ENCODE measurements around the gene OR51A2. TPM values are rescaled to one million over a fixed set of nuclear protein-coding genes. Genes with fewer than 3 reads are reported as not detected.
"Not testable (repeated sequence)": the region's sequence is repeated elsewhere in the genome, so short reads cannot be mapped to it uniquely, and the experiment has no call there.

The OR51A2 gene
- not detected in 2 replicates for total RNA-seq (2013; cell fraction: nucleolus; rRNA removed)
- not detected in 2 replicates for total RNA-seq (2014; rRNA removed)
- not detected in 2 replicates for total RNA-seq (2014; rRNA removed; fragmentation: Illumina TruSeq; extraction: Trizol)
- total RNA-seq (2021) = not detected in 2 replicates
- polyA plus RNA-seq (2011; ENCODE audit: low read depth) = not detected
- polyA plus RNA-seq (2011; rRNA removed) = not detected in 2 replicates
- polyA plus RNA-seq (2011; cell fraction: cytosol; rRNA removed) = not detected in 2 replicates
- not detected in 2 replicates for polyA plus RNA-seq (2011; cell fraction: nucleus; rRNA removed)
- polyA plus RNA-seq (2012) = not detected in 2 replicates
- not detected in 2 replicates for polyA plus RNA-seq (2014; fragmentation: Illumina TruSeq; extraction: Trizol)
- polyA plus RNA-seq (2014; fragmentation: Nextera tagmentation; extraction: Ambion mirVana) = not detected
- not detected in 2 replicates for polyA plus RNA-seq (2014; rRNA removed)
- polyA plus RNA-seq (2016; fragmentation: Nextera tagmentation; extraction: Ambion mirVana) = not detected
- not detected in 2 replicates for polyA minus RNA-seq (2011; rRNA and poly(A)+ RNA removed)
- not detected in 2 replicates for polyA minus RNA-seq (2011; cell fraction: cytosol; rRNA and poly(A)+ RNA removed)
- polyA minus RNA-seq (2011; cell fraction: nucleus; rRNA and poly(A)+ RNA removed) = not detected in 2 replicates
- Bru-seq, nascent RNA = not detected
- BruChase-seq, experiment 1, labeled RNA remaining after a 6-hour chase = not detected
- not detected for BruChase-seq, experiment 2, labeled RNA remaining after a 2-hour chase
- long read RNA-seq, experiment 1 = 0 reads
- long read RNA-seq, experiment 2 = 0 reads

- RAD21 ChIA-PET (ENCODE audit: unreplicated experiment); H3K9me3 ChIP-seq (replicated peaks; ENCODE audit: control insufficient read depth, insufficient read depth, low read length): not testable (repeated sequence)
These were observed at the start of gene OR51A2 for GRCh38 chr11:4955613-4956012. Gene OR51A2 (minus strand): TSS chr11:4955713. CDS start chr11:4955713, 0 bp downstream.

GRCh38 chr11:5004424-5005274, 49.1 kb upstream of the OR51A2 start:
- ATAC-seq (peak; percentile 70), FAIRE-seq (no peak)
- no peak overlapping the region for H3K9ac ChIP-seq (ENCODE audit: control insufficient read depth, insufficient read depth, low read length)
- no peak for TF ChIP-seq KDM1A (IDR thresholded peaks at IDR 0.05; ENCODE audit: borderline replicate concordance)
- no peak for TF ChIP-seq IRF3 (IDR thresholded peaks at IDR 0.05)
- TF ChIP-seq CTCF (IDR thresholded peaks at IDR 0.05 in 2 of 3, conservative IDR thresholded peaks at IDR 0.05 in 1 of 3; ENCODE audit: control insufficient read depth in 2 of 3, extremely low read depth in 1 of 3, insufficient read depth in 1 of 3, low read depth in 3 of 3, low read length in 3 of 3) = peak; percentile 57 to 59 (median 59); a peak in 4 of 6 replicates
- TF ChIP-seq SMC3 (IDR thresholded peaks at IDR 0.05; ENCODE audit: borderline replicate concordance, low read length) = peak; percentile 61; the same call in 1 of the 2 replicates
- no peak for TF ChIP-seq E2F4 (IDR thresholded peaks at IDR 0.05; ENCODE audit: low read depth, low read length)
- TF ChIP-seq TBL1XR1 (IDR thresholded peaks at IDR 0.05; ENCODE audit: low read depth, low read length) = no peak
- TF ChIP-seq ZNF24 (IDR thresholded peaks at IDR 0.05) = no peak

More at GRCh38 chr11:4955613-4956012, at the start of gene OR51A2:
- H3K4me3 ChIP-seq; DNase-seq (ENCODE audit: low read depth, low spot score); H3K27me3 ChIP-seq (replicated peaks in 1 of 2; ENCODE audit: control insufficient read depth in 2 of 2, insufficient read depth in 2 of 2, low read length in 1 of 2); H3K4me2 ChIP-seq (ENCODE audit: control insufficient read depth, insufficient read depth); H3K4me1 ChIP-seq (ENCODE audit: control insufficient read depth, insufficient read depth, low read length); POLR2A ChIA-PET; FAIRE-seq; in situ Hi-C loops (cut with MboI); BruUV-seq (replicated peaks); H3K79me2 ChIP-seq (ENCODE audit: control insufficient read depth, insufficient read depth, low read length); intact Hi-C loops (cut with micrococcal nuclease; ENCODE audit: unreplicated experiment); CTCF ChIA-PET; SMC1A ChIA-PET (ENCODE audit: uncharacterized antibody, unreplicated experiment); ATAC-seq; H4K20me1 ChIP-seq (ENCODE audit: control insufficient read depth, insufficient read depth); H3K9ac ChIP-seq (ENCODE audit: control insufficient read depth, insufficient read depth, low read length); H3K27ac ChIP-seq (ENCODE audit: control insufficient read depth, insufficient read depth); H3K36me3 ChIP-seq (ENCODE audit: control insufficient read depth in 2 of 2, insufficient read depth in 2 of 2, low read length in 1 of 2); H2AFZ ChIP-seq (ENCODE audit: control insufficient read depth, low read depth, low read length): not testable (repeated sequence)
- 2% methylated on average over 2 of the region's 2 CpGs for WGBS (ENCODE audit: insufficient coverage, insufficient replicate concordance, low lambda C conversion rate, missing lambda C conversion rate)

More at GRCh38 chr11:5004424-5005274, 49.1 kb upstream of the OR51A2 start:
- DNase-seq (ENCODE audit: low read depth, low spot score) = no peak
- intact Hi-C loops (cut with micrococcal nuclease; ENCODE audit: unreplicated experiment) (loop anchor here (1.0 to 5.0 kb wide), 3 partner anchors 367 to 822 kb away; partner anchors contain the start of gene OR51D1), in situ Hi-C loops (cut with MboI) (loop anchor here (10.0 kb wide), 1 partner anchor 820 kb away; no protein-coding TSS in a partner anchor)
- Histone ChIP-seq H4K20me1 (ENCODE audit: control insufficient read depth, insufficient read depth) (no peaks in the 10 kb centered on the region), H2AFZ (ENCODE audit: control insufficient read depth, low read depth, low read length) (no peak overlapping the region), H3K4me1 (ENCODE audit: control insufficient read depth, insufficient read depth, low read length) (no peaks in the 10 kb centered on the region), H3K4me3 (no peak overlapping the region), H3K27me3 (replicated peaks in 1 of 2; ENCODE audit: control insufficient read depth in 2 of 2, insufficient read depth in 2 of 2, low read length in 1 of 2) (no peaks in the 10 kb centered on the region; a peak in 1 of 4 replicates), H3K36me3 (ENCODE audit: control insufficient read depth in 2 of 2, insufficient read depth in 2 of 2, low read length in 1 of 2) (no peaks in the 10 kb centered on the region), H3K27ac (ENCODE audit: control insufficient read depth, insufficient read depth) (no peak overlapping the region), H3K9me3 (replicated peaks; ENCODE audit: control insufficient read depth, insufficient read depth, low read length) (no peaks in the 10 kb centered on the region), H3K4me2 (ENCODE audit: control insufficient read depth, insufficient read depth) (no peak overlapping the region), H3K79me2 (ENCODE audit: control insufficient read depth, insufficient read depth, low read length) (no peaks in the 10 kb centered on the region)
- ChIA-PET RAD21 (ENCODE audit: unreplicated experiment) (interaction anchor here (1.7 kb wide), 1 partner anchor 368 kb away, joined by 4 read pairs; the partner anchor contains the start of gene OR51D1), POLR2A (no interaction called here), CTCF (interaction anchor here (0.6 to 1.8 kb wide), 5 partner anchors 72 to 817 kb away, joined by 3 to 18 read pairs (median 3); partner anchors contain the start of gene OR51D1), SMC1A (ENCODE audit: uncharacterized antibody, unreplicated experiment) (interaction anchor here (1.9 kb wide), 1 partner anchor 367 kb away, joined by 9 read pairs; the partner anchor contains the start of gene OR51D1)
- WGBS (ENCODE audit: insufficient coverage, insufficient replicate concordance, low lambda C conversion rate, missing lambda C conversion rate) = 11% methylated on average over 6 of the region's 6 CpGs
- BruUV-seq (replicated peaks) = no TSS peak
